ES-I3 (cell line): ENCODE results near the gene C22orf23.

ENCODE experiments used
- H3K36me3 ChIP-seq: 2 replicates; pipeline ENCODE4 v1.6.1; 2013; ENCODE audit warnings: mild to moderate bottlenecking, low read length, control low read depth, moderate library complexity; ENCODE audit not compliant: insufficient read depth
- H3K4me1 ChIP-seq: 2 replicates; pipeline ENCODE4 v1.6.1; 2013; ENCODE audit warnings: mild to moderate bottlenecking, control low read depth, low read length; ENCODE audit not compliant: insufficient read depth
- H3K9ac ChIP-seq: 2 replicates; pipeline ENCODE4 v1.6.1; 2013; ENCODE audit warnings: low read depth, mild to moderate bottlenecking, low read length, moderate library complexity
- H3K9me3 ChIP-seq: 2 replicates; pipeline ENCODE4 v1.6.1; 2013; ENCODE audit warnings: mild to moderate bottlenecking, low read length, moderate library complexity; ENCODE audit not compliant: control insufficient read depth, insufficient read depth

C22orf23 gene

GRCh38 chr22:37930270-37930951 is 23.0 kb downstream of the C22orf23 start:
- Histone ChIP-seq H3K9ac (no peak overlapping the region), H3K9me3 (no peaks in the 10 kb centered on the region), H3K4me1 (no peaks in the 10 kb centered on the region; the same call in 1 of the 2 replicates), H3K36me3 (no peaks in the 10 kb centered on the region; the same call in 1 of the 2 replicates)

- Histone ChIP-seq H3K36me3 (no peaks in the 10 kb centered on the region; the same call in 1 of the 2 replicates), H3K9me3 (no peaks in the 10 kb centered on the region), H3K9ac (no peak overlapping the region), H3K4me1 (no peaks in the 10 kb centered on the region; the same call in 1 of the 2 replicates)
Measured at GRCh38 chr22:37929390-37929789, 24.0 kb downstream of the C22orf23 start.

- Histone ChIP-seq H3K9ac (no peak overlapping the region), H3K36me3 (no peaks in the 10 kb centered on the region; the same call in 1 of the 2 replicates), H3K9me3 (no peaks in the 10 kb centered on the region), H3K4me1 (no peaks in the 10 kb centered on the region)
Measured at GRCh38 chr22:37927637-37927936, 25.8 kb downstream of the C22orf23 start.

- no peaks in the 10 kb centered on the region for H3K4me1 ChIP-seq
- H3K36me3 ChIP-seq: no peaks in the 10 kb centered on the region; the same call in 1 of the 2 replicates
- no peaks in the 10 kb centered on the region for H3K9me3 ChIP-seq
- H3K9ac ChIP-seq: no peak overlapping the region
Measured at GRCh38 chr22:37926771-37927636, 26.4 kb downstream of the C22orf23 start.

- H3K9ac ChIP-seq: no peak overlapping the region
- no peaks in the 10 kb centered on the region for H3K4me1 ChIP-seq
- no peaks in the 10 kb centered on the region; the same call in 1 of the 2 replicates for H3K36me3 ChIP-seq
- no peaks in the 10 kb centered on the region for H3K9me3 ChIP-seq
Measured at GRCh38 chr22:37926358-37926757, 27.0 kb downstream of the C22orf23 start.

- H3K4me1 ChIP-seq: no peaks in the 10 kb centered on the region
- H3K9ac ChIP-seq: no peak overlapping the region
- H3K9me3 ChIP-seq: no peaks in the 10 kb centered on the region
- H3K36me3 ChIP-seq: no peaks in the 10 kb centered on the region; the same call in 1 of the 2 replicates
Measured at GRCh38 chr22:37925767-37926166, 27.6 kb downstream of the C22orf23 start.

GRCh38 chr22:37925330-37925729 is 28.1 kb downstream of the C22orf23 start:
- Histone ChIP-seq H3K9me3 (no peaks in the 10 kb centered on the region), H3K36me3 (no peaks in the 10 kb centered on the region; the same call in 1 of the 2 replicates), H3K9ac (no peak overlapping the region), H3K4me1 (no peaks in the 10 kb centered on the region)

- Histone ChIP-seq H3K4me1 (no peaks in the 10 kb centered on the region), H3K36me3 (peaks cover 2% of the 10 kb centered on the region; the same call in 1 of the 2 replicates), H3K9ac (no peak overlapping the region), H3K9me3 (no peaks in the 10 kb centered on the region)
Measured at GRCh38 chr22:37924386-37925065, 28.9 kb downstream of the C22orf23 start.

- Histone ChIP-seq H3K9ac (no peak overlapping the region), H3K4me1 (no peaks in the 10 kb centered on the region), H3K36me3 (peaks cover 2% of the 10 kb centered on the region), H3K9me3 (no peaks in the 10 kb centered on the region)
Measured at GRCh38 chr22:37923927-37924326, 29.5 kb downstream of the C22orf23 start.

- H3K4me1 ChIP-seq: no peaks in the 10 kb centered on the region
Measured at GRCh38 chr22:37922191-37922590, 31.2 kb downstream of the C22orf23 start.

GRCh38 chr22:37920126-37920525 is 33.3 kb downstream of the C22orf23 start:
- Histone ChIP-seq H3K9me3 (no peaks in the 10 kb centered on the region), H3K4me1 (no peaks in the 10 kb centered on the region), H3K9ac (no peak overlapping the region), H3K36me3 (peaks cover 18% of the 10 kb centered on the region)

More at GRCh38 chr22:37922191-37922590, 31.2 kb downstream of the C22orf23 start:
- no peak overlapping the region for H3K9ac ChIP-seq
- H3K36me3 ChIP-seq: peaks cover 9% of the 10 kb centered on the region
- H3K9me3 ChIP-seq: no peaks in the 10 kb centered on the region

- H3K36me3 ChIP-seq: peaks cover 21% of the 10 kb centered on the region
- H3K9me3 ChIP-seq: no peaks in the 10 kb centered on the region
- H3K9ac ChIP-seq: no peak overlapping the region
- H3K4me1 ChIP-seq: no peaks in the 10 kb centered on the region
Measured at GRCh38 chr22:37918580-37919270, 34.7 kb downstream of the C22orf23 start.

- peaks cover 21% of the 10 kb centered on the region for H3K36me3 ChIP-seq
Measured at GRCh38 chr22:37917874-37918548, 35.4 kb downstream of the C22orf23 start.

More at GRCh38 chr22:37917874-37918548, 35.4 kb downstream of the C22orf23 start:
- no peaks in the 10 kb centered on the region for H3K4me1 ChIP-seq
- H3K9me3 ChIP-seq: no peaks in the 10 kb centered on the region
- no peak overlapping the region for H3K9ac ChIP-seq
